K562 (cell line): Measurements from ENCODE around the gene SART3. TPM values are rescaled to one million over a fixed set of nuclear protein-coding genes. Genes with fewer than 3 reads are reported as not detected.
A peak's percentile ranks its signal among the peaks of the same experiment; 100 is the strongest.

Experiments
- ATAC-seq: fragments of 200-7000 bp; cut with Tn5 transposase; 3 replicates; pipeline ENCODE4 v1.9.1; 2020; ENCODE audit warnings: moderate library complexity
- BruUV-seq: library from RNA; stranded (reverse); fragments of 400-500 nt; replicated peaks from 2 replicates; lab custom pipeline; 2021; lab: Mats Ljungman, UMichigan
- CTCF ChIA-PET: fragments of 300-600 bp; formaldehyde crosslinking; extraction: SDS; loops from one replicate; lab custom pipeline; 2021; ENCODE audit warnings: low intra/inter-chr PET ratio; lab: Yijun Ruan, JAX
- POLR2A ChIA-PET: fragments of 300-600, 350-650 bp; sonication (Branson Sonifier 250); formaldehyde crosslinking; extraction: SDS; loops from one replicate; lab custom pipeline; 2021; ENCODE audit warnings: antibody characterized with exemption, inconsistent platforms; lab: Yijun Ruan, JAX
- DNase-seq, 4 experiments: peaks; one replicate each; pipeline versions ENCODE4 v3.0.0 to v3.0.0-alpha.2; 2011 to 2018; ENCODE audit warnings: low spot score in 3 of 4, mixed read lengths in 3 of 4; ENCODE audit errors: extremely low read depth in 1 of 4
- FAIRE-seq: peaks from 2 replicates; lab custom pipeline; 2011; peaks lifted over from hg19 to GRCh38; lab: Jason Lieb, UNC
- H2AFZ ChIP-seq: 2 replicates; pipeline ENCODE4 v1.6.0; 2011; ENCODE audit warnings: low read depth, low read length, control low read depth, inconsistent platforms
- H3K27ac ChIP-seq: fragments of 200-600 bp; 3 replicates; pipeline ENCODE4 v1.8.0; 2011; ENCODE audit warnings: low read depth, mild to moderate bottlenecking, control low read depth, inconsistent platforms, low read length, moderate library complexity, mixed read lengths; ENCODE audit errors: extremely low read depth
- H3K27me3 ChIP-seq, 2 experiments: fragments of 300-600 bp in 1 of 2; 2 replicates in 1 of 2; 3 replicates in 1 of 2; pipeline versions ENCODE4 v1.6.0 to v1.8.0; 2011; ENCODE audit warnings: inconsistent platforms in 2 of 2, low read length in 2 of 2, mild to moderate bottlenecking in 1 of 2, mixed read lengths in 1 of 2, moderate library complexity in 1 of 2; ENCODE audit not compliant: control insufficient read depth in 2 of 2, insufficient read depth in 2 of 2
- H3K36me3 ChIP-seq: fragments of 300-600 bp; 3 replicates; pipeline ENCODE4 v1.8.0; 2011; ENCODE audit warnings: mild to moderate bottlenecking, low read length, inconsistent platforms; ENCODE audit not compliant: control insufficient read depth, insufficient read depth
- H3K4me1 ChIP-seq, 2 experiments: fragments of 200-600 bp in 1 of 2; replicated peaks in 1 of 2; 2 replicates in 1 of 2; 3 replicates in 1 of 2; pipeline versions ENCODE4 v1.5.1 to v1.8.0; 2011; ENCODE audit warnings: inconsistent platforms in 2 of 2, low read length in 2 of 2, mild to moderate bottlenecking in 1 of 2, mixed read lengths in 1 of 2, moderate library complexity in 1 of 2; ENCODE audit not compliant: control insufficient read depth in 2 of 2, insufficient read depth in 2 of 2
- H3K4me2 ChIP-seq: 2 replicates; pipeline ENCODE4 v1.6.1; 2011; ENCODE audit warnings: low read length, control low read depth, inconsistent platforms, mixed read lengths; ENCODE audit not compliant: insufficient read depth
- H3K4me3 ChIP-seq: fragments of 200-600 bp; sonication (generic), shearing (Covaris generic); 2 replicates; pipeline ENCODE4 v1.5.1; 2016; ENCODE audit warnings: control low read depth, inconsistent platforms
- H3K79me2 ChIP-seq: fragments of 200-600 bp; 3 replicates; pipeline ENCODE4 v1.8.0; 2011; ENCODE audit warnings: low read length, inconsistent platforms; ENCODE audit not compliant: control insufficient read depth, insufficient read depth
- H3K9ac ChIP-seq, 2 experiments: 2 replicates each; pipeline versions ENCODE4 v1.6.0 to v1.6.1; 2011; ENCODE audit warnings: low read depth in 2 of 2, low read length in 2 of 2, control low read depth in 1 of 2, inconsistent platforms in 1 of 2, mild to moderate bottlenecking in 1 of 2, mixed read lengths in 1 of 2; ENCODE audit not compliant: insufficient read depth in 1 of 2
- H3K9me1 ChIP-seq: one replicate; pipeline ENCODE4 v1.6.0; 2011; ENCODE audit warnings: inconsistent platforms, mild to moderate bottlenecking, low read length, moderate library complexity; ENCODE audit not compliant: control insufficient read depth, insufficient read depth
- H3K9me3 ChIP-seq: replicated peaks from 2 replicates; pipeline ENCODE4 v1.5.1; 2011; ENCODE audit warnings: low read depth, low read length, inconsistent platforms; ENCODE audit not compliant: control insufficient read depth, insufficient read depth
- H4K20me1 ChIP-seq: replicated peaks from 2 replicates; pipeline ENCODE4 v1.6.1; 2011; ENCODE audit warnings: low read length, inconsistent platforms, mixed read lengths; ENCODE audit not compliant: control insufficient read depth, insufficient read depth
- CUX1 ChIP-seq: fragments of 200-800 bp; sonication (Bioruptor generic); IDR thresholded peaks from 2 replicates; pipeline ENCODE4 v1.6.1; 2016; ENCODE audit warnings: missing genetic modification characterization, missing compliant biosample characterization
- FOSL1 ChIP-seq: fragments of 200-800 bp; sonication (Bioruptor generic); conservative IDR thresholded peaks from 2 replicates; pipeline ENCODE4 v1.6.1; 2016; ENCODE audit warnings: missing genetic modification characterization, missing compliant biosample characterization
- HMG20A ChIP-seq: fragments of 450-650 bp; formaldehyde crosslinking; conservative IDR thresholded peaks from 2 replicates; pipeline ENCODE4 v1.4.0; 2020; ENCODE audit warnings: mild to moderate bottlenecking, mixed read lengths
- MTA3 ChIP-seq: fragments of 450-650 bp; formaldehyde crosslinking; IDR thresholded peaks from 2 replicates; pipeline ENCODE4 v1.6.1; 2017; ENCODE audit warnings: mild to moderate bottlenecking, borderline replicate concordance
- NR2C1 ChIP-seq, 2 experiments: fragments of 450-650 bp; IDR thresholded peaks; 2 replicates each; pipeline ENCODE4 v1.6.1; 2017; ENCODE audit warnings: mild to moderate bottlenecking in 2 of 2, antibody characterized with exemption in 1 of 2, inconsistent platforms in 1 of 2, missing compliant biosample characterization in 1 of 2, missing genetic modification characterization in 1 of 2
- PHTF2 ChIP-seq: fragments of 250-450 bp; sonication (Bioruptor Pico); IDR thresholded peaks from 2 replicates; pipeline ENCODE4 v1.5.0; 2021; ENCODE audit warnings: mild to moderate bottlenecking
- POLR2H ChIP-seq: IDR thresholded peaks from 2 replicates; pipeline ENCODE4 v1.6.1; 2016; ENCODE audit warnings: missing genetic modification characterization, low read depth, mild to moderate bottlenecking, control low read depth, missing compliant biosample characterization, moderate library complexity
- RFX5 ChIP-seq: IDR thresholded peaks from 2 replicates; pipeline ENCODE4 v1.6.1; 2011; ENCODE audit warnings: low read depth, mild to moderate bottlenecking, improper control_type of control experiment, low read length
- SMARCA4 ChIP-seq: fragments of 450-650 bp; IDR thresholded peaks from 2 replicates; pipeline ENCODE4 v1.6.1; 2016
- ZNF124 ChIP-seq: sonication (generic); formaldehyde crosslinking; IDR thresholded peaks from 2 replicates; pipeline ENCODE4 v1.8.1; 2022; ENCODE audit warnings: missing genetic modification reagents
- ZNF589 ChIP-seq: fragments of 200-800 bp; sonication (Bioruptor generic); IDR thresholded peaks from 2 replicates; pipeline ENCODE4 v1.6.1; 2016; ENCODE audit warnings: low read depth, missing genetic modification characterization, missing compliant biosample characterization
- ZNF592 ChIP-seq: fragments of 450-650 bp; IDR thresholded peaks from 2 replicates; pipeline ENCODE4 v1.6.1; 2017; ENCODE audit warnings: antibody characterized with exemption, mild to moderate bottlenecking
- WGBS: fragments of 100-300 bp; shearing (Covaris generic); methylation state at CpG from one replicate; pipeline ENCODE4 v1.1.6; 2016; ENCODE audit warnings: low coverage, mixed read lengths; ENCODE audit not compliant: insufficient coverage; ENCODE audit errors: missing lambda C conversion rate; 5-methylcytosine and 5-hydroxymethylcytosine counted together
- in situ Hi-C: fragments of 300-500 bp; cut with MboI; formaldehyde crosslinking; loops from 4 replicates; pipeline ENCODE4 v1.15.0; 2018; ENCODE audit warnings: inconsistent platforms, mixed read lengths
- intact Hi-C: fragments of 100-400 bp; cut with micrococcal nuclease; formaldehyde crosslinking; loops from 2 replicates; pipeline ENCODE4 v1.14.2; 2022
- polyA plus RNA-seq, 8 experiments: library from polyadenylated mRNA; depleted of rRNA in 4 of 8; stranded (reverse) in 5 of 8; unstranded in 3 of 8; fragments of >200 nt; fragmentation: Nextera tagmentation in 2 of 8; fragmentation: Illumina TruSeq in 1 of 8; extraction: Ambion mirVana in 2 of 8; extraction: Trizol in 1 of 8; gene quantifications; 2 replicates each; pipeline versions ENCODE4 v1.2.1 to v1.2.3, GENCODE V29; 2011 to 2014; ENCODE audit warnings: inconsistent platforms in 1 of 8, missing spikeins in 1 of 8
- total RNA-seq, 7 experiments: library from RNA; depleted of rRNA in 6 of 7; stranded (reverse); fragments of >200 nt in 6 of 7; fragmentation: Illumina TruSeq in 2 of 7; extraction: Trizol in 2 of 7; gene quantifications; 2 replicates each; pipeline versions ENCODE4 v1.2.1 to v1.2.3, GENCODE V29; 2011 to 2021; ENCODE audit warnings: low replicate concordance in 1 of 7

The SART3 gene
- total and polyA plus RNA-seq, 9 of the 15 experiments (the other 6 are each of a cell fraction or from before 2014, with no cell fraction given) = 8.9 to 167 (median 56.7) TPM

GRCh38 chr12:108563804-108564151 is 2.8 kb upstream of the SART3 start:
- BruUV-seq = no TSS peak
- H3K27me3 ChIP-seq = no peaks in the 10 kb centered on the region
- H3K27ac ChIP-seq = peak overlapping the region; percentile 85; the same call in 2 of the 3 replicates
- peak overlapping the region; percentile 93; the same call in 1 of the 2 replicates for H3K4me3 ChIP-seq
- H3K36me3 ChIP-seq = peaks cover 55% of the 10 kb centered on the region
- H3K79me2 ChIP-seq = peaks cover 52% of the 10 kb centered on the region
- ChIA-PET CTCF (interaction anchor here (1.0 to 3.1 kb wide), 4 partner anchors 55 to 530 kb away, joined by 3 to 30 read pairs (median 11); partner anchors contain the start of gene ALKBH2), POLR2A (interaction anchor here (0.8 to 1.3 kb wide), 3 partner anchors 9 to 54 kb away, joined by 3 read pairs; no protein-coding TSS in a partner anchor)
- no peaks in the 10 kb centered on the region for H3K9me3 ChIP-seq
- no peaks in the 10 kb centered on the region for H3K9me1 ChIP-seq
- H3K4me2 ChIP-seq = peak overlapping the region; percentile 98
- intact Hi-C loops (loop anchor here (1.0 to 5.0 kb wide), 7 partner anchors 55 to 529 kb away; partner anchors contain the start of genes ALKBH2, CORO1C and SSH1), in situ Hi-C loops (loop anchor here (5.0 kb wide), 2 partner anchors 239 to 529 kb away; partner anchors contain the start of gene ALKBH2)
- peaks cover 6% of the 10 kb centered on the region; the same call in 1 of the 2 replicates for H4K20me1 ChIP-seq
- peaks cover 5 to 21% of the 10 kb centered on the region in 2 experiments for H3K4me1 ChIP-seq
- FAIRE-seq = no peak
- WGBS = 0% methylated on average over 1 of the region's 1 CpG
- H2AFZ ChIP-seq = no peak overlapping the region
- H3K9ac ChIP-seq = peak overlapping the region in 1 of 2 experiments; percentile 90; a peak in 2 of 4 replicates
- ATAC-seq = no peak
- DNase-seq = no peak
- TF ChIP-seq CUX1 (CRISPR knock-in tag) = no peak
- 0 out of 2 replicates have a peak, but pooled peaks have one; percentile 13 for TF ChIP-seq MTA3
- no peak for TF ChIP-seq PHTF2 (CRISPR knock-in tag)
- 0 out of 2 replicates have a peak, but pooled peaks have one; percentile 29 for TF ChIP-seq ZNF592
- TF ChIP-seq FOSL1 (tag) = 0 out of 2 replicates have a peak, but pooled peaks have one; percentile 7
- TF ChIP-seq NR2C1 (IDR thresholded peaks at IDR 0.05) = no peak
- peak; percentile 3; the same call in 1 of the 2 replicates for TF ChIP-seq NR2C1 (tag; IDR thresholded peaks at IDR 0.05)
- 0 out of 2 replicates have a peak, but pooled peaks have one; percentile 21 for TF ChIP-seq ZNF589 (CRISPR knock-in tag)
- TF ChIP-seq RFX5 = no peak
- 0 out of 2 replicates have a peak, but pooled peaks have one; percentile 1 for TF ChIP-seq SMARCA4
- TF ChIP-seq HMG20A (CRISPR knock-in tag) = no peak
- TF ChIP-seq POLR2H (tag) = peak; percentile 75; the same call in 1 of the 2 replicates
- TF ChIP-seq ZNF124 (CRISPR knock-in tag) = no peak
